GM18909 (cell line): ENCODE results near the gene DISP3.

Source experiments
- ATAC-seq: cut with Tn5 transposase; IDR thresholded peaks from one replicate; pipeline ENCODE4 v1.9.1; 2021; ENCODE audit warnings: mild to moderate bottlenecking; ENCODE audit not compliant: unreplicated experiment, poor library complexity

Gene DISP3

DNA sequence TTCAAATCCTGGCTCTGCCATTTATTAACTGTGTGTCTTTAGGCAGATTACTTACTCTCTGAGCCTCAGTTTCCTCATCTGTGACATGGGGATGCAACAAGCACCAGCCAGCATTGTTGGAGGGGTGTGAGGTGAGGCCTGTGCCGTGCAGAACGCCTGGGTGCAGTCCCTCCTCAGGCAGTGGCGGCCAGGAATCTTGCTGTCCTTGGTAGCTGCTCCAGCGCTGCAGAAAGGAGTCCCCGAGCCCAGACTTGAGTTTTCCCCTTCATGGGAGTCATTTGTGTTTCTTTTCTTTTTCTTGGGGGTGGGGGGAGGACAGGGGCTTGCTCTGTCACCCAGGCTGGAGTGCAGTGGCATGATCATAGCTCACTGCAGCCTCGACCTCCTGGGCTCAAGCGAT lies 46.6 kb downstream of the DISP3 start:
- no peak for ATAC-seq

DNA sequence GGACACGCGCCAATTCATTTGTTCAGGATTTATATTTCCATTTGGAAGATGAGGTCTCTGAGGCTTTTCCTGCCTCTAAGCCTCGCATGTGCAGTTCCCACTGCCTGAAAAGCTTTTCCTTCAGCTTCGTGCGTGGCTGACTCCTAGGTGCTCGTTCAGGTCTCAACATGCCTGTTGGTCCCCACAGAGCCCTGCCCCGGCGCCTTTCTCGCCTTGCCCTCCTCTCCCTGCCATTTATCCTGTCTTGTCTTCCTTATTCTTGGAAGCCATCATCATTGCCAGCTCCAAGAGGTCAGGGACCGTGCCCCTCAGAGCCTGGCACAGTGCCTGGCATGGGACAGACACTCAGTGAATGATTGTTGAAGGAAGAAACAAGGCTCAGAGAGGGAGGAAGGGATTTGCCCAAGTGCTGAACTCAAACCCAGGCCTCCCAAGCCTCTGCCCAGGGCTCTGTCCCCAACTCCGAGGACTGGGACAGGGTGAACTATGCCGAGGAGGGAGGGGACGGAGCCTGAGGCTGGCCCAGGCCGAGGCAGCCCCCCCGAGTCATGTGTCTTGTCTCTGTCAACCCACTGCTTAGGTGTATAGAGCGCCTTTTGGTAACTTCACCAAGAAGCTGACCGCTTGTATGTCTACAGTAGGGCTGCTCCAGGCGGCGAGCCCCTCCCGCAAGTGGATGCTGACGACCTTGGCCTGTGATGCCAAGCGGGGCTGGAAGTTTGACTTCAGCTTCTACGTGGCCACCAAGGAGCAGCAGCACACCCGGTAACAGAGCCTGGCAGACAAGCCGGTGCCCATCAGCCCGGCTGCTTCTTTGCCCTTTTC lies 47.3 kb downstream of the DISP3 start:
- no peak for ATAC-seq

DNA sequence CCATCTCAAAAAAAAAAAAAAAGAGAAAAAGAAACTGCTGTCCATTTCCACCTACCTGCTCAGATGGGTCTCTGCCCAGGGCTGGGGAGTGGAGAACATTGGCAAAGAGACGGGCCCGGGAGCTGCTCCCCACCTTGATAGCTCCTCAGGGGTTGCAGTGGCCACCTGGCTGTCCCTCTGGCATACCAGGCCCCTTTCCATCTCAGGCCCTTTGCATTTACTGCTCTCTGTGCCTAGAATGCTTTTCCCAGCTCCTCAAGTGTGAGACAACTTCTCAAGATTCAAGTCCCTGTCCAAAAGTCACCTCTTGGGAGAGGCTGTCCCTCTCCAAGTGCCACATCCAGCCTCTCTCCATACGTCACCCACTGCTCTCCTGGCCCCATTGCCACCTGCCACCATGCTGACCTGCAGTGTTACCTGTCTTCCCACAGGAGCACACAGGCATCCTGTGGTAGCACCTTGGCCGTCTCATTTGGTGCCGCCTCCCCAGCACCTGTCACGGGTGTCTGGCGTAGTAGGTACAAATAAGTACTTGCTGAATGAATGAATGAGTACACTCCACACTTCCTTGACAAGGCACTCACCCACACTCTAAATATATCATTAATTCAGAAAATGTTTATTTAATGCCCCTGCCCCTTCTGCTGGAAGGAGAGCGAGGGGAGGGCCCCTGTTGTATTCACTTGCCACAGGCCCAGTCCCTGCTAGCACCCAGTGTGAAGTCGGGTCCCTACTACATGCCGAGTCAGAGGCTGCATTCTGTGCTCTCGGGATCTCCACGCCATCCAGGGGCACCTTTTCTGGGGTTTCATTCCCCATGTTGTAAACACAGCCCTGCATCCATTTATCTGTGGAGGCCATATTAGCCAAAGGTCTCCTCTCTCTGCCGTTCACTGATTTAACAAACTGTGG lies 48.8 kb downstream of the DISP3 start:
- ATAC-seq: no peak

DNA sequence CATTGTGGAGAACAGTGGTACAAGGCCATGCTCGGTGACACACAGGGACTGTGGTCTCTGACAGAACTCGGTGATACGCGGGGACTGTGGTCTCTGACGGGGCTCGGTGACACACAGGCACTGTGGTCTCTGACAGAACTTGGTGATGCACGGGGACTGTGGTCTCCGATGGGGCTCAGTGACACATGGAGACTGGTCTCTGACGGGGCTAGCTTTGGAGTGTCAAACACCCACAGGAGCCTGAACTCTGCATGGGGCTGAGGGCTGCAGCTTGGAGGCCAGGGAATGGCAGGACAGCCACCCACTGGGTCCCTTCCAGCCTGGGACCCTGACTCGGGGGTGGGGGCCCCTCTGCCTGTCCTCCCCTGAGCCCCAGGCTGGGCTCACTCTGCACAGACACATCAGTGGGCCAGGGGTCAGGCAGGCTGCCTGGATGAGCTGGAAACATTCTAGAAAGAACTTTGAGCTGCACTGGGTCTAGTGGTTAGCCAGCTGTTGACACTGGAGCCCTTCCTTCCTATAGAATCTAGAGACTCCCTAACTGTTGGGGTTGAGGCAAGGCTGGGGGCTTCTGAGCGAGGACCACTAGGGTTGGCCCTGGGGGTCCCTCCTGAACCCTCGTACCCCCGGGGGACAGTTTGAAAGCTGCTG lies 49.8 kb downstream of the DISP3 start:
- no peak for ATAC-seq

DNA sequence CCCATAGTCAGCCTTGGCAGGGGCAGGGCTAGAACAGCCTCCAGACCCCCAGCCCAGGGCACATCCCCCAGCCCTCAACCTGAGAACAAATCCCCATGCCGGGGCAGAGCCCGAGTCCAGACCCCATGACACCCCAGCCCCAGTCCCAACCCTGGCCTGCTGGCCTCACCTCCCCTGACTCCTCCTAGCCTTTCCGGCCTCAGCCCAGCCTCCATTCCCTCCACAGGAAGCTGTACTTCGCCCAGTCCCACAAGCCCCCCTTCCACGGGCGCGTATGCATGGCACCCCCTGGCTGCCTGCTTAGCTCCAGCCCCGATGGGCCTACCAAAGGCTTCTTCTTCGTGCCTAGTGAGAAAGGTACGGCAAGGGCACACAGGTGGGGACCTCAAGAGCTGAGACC lies 50.4 kb downstream of the DISP3 start:
- no peak for ATAC-seq

DNA sequence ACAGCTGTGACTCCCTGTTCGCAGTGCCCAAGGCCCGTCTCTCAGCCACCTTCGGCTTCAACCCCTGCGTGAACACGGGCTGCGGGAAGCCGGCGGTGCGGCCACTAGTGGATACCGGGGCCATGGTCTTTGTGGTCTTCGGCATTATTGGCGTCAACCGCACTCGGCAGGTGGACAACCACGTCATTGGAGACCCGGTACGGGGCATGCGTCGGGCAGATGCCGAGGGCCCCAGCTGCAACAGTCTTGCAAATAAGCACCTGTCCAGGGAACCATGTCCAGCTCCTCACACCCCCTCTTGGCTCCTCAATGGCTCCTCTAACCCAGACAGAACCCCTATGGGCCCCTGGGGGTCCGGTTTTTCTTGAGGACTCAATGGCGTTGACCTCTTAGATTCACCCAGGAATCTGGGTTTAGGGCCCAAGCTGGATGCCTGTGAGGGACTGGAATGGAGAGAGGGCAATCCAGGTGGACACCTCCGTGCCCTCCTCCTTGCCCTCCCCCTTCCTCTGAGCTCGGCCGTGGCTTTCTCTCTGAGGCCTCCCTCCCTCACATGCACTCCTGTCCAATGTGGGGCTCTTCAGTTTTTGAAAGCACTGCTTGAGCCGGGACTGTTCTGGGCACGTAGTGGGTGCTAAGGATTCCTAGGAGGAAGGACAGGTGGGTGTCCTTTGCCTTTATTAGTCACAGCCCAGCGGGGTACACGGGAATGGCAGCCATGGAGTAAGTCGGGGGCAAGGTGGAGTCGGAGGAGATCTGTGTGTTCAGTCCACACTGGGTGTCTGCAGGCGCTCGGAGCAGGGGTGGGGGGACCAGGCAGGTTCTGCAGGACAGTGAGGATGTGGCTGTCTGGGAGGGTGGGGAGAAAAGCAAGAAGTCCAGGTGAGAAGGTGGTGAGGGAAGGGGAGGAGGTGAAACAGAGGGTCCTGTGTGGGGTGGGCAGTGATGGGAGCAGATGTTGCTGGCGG lies 51.1 kb downstream of the DISP3 start:
- ATAC-seq: no peak

DNA sequence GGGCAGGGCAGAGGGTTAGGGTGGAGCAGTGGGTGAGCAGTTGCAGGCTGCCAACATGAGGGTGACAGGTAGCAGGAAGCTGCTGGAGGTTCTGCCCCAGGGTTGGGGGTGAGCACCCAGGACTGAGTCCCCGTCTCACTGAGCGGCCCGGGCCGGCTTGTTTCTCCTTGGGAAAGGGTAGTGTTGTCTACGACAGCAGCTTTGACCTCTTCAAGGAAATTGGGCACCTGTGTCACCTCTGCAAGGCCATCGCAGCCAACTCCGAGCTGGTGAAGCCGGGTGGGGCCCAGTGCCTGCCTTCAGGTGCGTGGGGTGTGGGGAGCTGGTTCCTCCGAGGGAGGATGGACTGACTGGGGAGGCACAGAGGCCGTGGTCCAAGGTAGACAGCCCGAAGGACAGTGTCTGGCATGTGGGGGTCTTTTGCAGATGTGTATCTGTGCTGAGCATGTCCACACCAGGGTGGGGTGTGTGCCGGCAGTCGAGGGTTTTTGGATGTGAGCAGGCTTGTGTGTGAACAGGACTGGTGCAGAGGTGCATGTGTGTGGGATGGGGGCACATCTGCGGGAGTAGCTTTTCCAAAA lies 51.9 kb downstream of the DISP3 start:
- ATAC-seq: no peak

DNA sequence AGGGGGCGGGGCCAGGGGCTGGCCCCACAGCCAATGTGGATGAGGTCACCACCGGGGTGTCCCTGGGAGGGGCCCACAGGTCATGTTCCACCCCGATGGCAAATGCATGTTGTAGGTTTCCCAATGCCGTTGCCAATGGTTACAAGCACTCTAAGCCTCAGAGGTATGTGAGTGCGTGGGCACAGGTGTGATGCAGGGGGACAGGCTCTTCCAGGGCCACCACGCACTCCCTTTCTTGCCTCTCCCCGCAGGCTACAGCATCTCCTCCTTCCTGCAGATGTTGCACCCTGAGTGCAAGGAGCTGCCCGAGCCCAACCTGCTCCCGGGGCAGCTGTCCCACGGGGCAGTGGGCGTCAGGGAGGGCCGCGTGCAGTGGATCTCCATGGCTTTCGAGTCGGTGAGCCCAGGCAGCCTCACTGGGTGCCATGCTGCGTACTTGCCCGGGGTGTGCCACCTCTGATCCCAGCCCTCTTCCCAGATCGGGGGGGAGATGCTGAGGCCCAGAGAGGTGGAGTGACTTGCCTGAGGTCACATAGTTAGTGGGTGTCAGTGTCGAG lies 52.4 kb downstream of the DISP3 start:
- ATAC-seq: no peak

DNA sequence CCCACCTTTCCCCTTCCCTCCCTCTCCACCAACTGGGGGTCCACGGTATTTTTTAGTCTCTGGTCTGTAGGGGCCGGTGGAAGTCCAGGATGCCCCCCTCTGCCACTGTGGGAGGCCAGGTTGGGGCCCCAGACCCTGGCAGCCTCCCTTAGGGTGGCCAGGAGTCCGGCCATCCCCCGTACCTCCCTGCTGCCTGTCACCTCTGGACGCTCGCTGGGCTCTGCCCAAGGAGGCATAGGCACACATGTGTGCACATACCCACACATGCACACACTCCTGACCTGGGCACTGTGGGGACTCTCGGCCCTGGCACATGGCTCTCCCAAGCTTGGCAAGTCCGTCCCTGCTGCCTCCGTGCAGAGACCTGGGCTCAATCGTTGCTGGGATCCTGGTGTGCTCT lies 53.0 kb downstream of the DISP3 start:
- ATAC-seq: no peak

DNA sequence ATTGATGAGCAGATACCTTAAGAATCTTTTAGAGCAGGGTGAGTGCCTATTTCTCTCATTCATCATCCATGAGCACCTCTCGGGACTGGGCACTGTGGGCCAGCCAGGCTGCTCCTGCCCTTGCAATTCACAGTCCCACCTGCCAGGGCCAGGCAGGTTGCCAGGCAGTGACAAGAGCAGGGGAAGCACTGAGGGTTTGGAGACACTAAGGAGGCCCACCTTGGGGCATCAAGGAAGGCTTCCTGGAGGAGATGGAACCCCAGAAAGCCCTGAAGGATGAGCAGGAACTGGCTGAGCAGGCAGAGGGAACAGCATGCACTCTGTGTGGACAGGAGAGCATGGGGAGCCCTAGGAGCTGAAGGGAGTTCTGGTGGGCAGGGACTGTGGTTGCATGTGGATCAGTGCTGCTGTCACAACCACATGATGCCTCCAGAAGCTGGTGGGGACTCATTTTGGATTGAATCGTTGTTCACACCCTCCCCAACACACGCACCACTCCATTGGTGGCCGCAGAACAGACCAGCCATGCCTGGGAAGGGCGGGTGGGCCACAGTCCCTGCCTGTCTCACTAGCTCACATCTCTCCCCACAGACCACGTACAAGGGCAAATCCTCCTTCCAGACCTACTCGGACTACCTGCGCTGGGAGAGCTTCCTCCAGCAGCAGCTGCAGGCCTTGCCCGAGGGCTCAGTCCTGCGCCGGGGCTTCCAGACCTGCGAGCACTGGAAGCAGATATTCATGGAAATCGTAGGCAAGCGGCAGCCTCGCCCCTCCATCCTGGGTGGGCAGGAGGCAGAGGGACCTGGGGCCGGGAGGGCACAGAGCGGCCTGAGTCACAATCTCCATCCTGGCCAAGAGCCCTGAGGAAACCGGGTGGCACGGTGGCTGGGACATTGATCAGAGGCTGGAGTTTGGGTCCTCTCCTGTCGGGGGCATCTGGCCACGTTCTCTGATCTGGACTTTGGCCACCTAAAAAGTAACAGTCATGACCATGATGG lies 55.1 kb downstream of the DISP3 start:
- no peak for ATAC-seq

DNA sequence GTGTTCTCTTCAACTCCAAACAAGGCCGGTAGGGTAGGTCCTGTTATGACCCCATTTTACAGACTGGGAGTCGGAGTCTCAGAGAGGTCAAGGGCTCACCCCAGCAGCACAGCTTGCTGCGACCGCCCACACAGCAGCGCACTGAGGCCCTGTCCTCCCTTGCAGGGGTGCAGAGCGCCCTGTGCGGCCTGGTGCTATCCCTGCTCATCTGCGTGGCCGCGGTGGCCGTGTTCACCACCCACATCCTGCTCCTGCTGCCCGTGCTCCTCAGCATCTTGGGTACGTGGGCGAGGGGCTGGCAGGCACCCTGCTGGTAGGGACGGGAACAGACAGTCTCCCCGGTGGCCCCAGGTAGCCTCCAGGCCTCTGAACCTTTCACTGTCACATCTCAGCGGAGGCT lies 55.9 kb downstream of the DISP3 start:
- no peak for ATAC-seq

DNA sequence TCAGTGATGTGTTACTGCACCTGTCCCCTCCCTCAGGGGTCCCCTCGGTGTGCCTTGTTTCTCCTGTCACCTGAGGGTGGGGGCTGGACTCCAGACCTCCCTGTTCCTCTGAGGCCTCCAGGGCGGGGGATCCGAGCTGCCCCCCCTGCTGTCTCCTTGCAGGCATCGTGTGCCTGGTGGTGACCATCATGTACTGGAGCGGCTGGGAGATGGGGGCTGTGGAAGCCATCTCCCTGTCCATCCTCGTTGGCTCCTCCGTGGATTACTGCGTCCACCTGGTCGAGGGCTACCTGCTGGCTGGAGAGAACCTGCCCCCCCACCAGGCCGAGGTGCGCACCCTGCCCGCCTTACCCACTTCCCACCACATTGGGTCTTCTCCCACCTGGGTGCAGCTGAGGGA lies 56.4 kb downstream of the DISP3 start:
- ATAC-seq: no peak

DNA sequence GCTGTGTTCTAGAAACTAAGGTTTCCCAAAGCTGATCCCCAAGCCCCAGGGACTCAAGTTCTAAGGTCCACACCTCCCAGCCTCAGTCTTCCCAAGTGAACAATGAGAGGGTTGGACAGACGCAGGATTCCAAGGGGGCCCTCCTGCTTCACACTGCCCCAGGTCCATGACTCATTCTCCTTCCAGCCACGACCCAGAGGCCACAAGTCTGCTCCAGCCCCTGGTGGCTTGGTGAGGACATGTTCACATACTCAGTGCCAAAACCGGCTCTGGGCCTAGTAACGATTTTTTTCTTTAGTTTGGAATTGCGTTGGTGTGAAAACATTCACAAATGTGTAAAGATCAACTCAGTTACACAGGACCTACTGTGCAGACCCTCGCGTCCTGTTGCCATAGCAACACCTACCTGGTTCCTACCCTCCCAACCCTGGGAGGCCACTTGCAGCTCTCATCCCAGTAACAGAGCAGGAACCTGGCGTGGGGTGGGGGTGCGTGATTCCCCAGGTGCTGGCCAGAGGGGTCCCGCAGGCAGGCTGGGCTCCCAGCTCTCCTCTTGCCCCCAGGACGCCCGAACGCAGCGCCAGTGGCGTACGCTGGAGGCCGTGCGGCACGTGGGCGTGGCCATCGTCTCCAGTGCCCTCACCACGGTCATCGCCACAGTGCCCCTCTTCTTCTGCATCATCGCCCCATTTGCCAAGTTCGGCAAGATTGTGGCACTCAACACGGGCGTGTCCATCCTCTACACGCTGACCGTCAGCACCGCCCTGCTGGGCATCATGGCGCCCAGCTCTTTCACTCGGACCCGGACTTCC lies 57.0 kb downstream of the DISP3 start:
- no peak for ATAC-seq

DNA sequence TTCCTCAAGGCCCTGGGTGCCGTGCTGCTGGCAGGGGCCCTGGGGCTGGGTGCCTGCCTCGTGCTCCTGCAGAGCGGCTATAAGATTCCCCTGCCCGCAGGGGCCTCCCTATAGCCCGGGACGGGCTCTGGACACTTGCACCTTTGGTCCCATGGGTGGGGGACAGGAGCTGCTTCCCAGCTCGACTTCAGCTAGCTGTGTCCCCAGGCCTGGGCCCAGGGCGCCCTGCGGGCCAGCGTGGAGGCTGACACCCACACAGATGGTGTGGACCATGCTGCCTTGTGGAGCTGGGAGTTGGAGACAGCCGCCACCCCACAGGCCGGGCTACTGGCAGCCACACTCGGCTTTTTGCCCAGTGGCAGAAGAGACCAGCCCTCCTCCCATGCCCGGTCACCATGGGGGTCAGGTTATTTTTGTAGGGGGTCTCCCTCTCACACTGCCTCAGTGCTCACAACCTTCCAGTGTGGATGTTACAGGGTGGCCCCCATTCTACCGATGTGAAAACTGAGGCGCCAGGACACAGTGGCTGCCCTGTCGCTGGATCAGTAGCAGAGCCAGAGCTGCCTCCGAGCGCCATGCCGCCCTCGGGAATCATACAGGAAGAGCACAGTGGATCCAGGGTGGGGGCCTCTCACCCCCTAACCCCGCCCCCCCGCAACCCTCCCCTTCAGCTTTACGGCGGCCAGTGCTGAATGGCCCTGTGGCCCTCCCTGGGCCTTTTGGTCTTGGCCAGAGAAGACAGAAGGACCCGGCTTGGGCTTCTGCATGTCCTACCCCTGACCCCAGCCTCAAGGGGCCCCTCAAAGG lies 57.8 kb downstream of the DISP3 start:
- no peak for ATAC-seq

DNA sequence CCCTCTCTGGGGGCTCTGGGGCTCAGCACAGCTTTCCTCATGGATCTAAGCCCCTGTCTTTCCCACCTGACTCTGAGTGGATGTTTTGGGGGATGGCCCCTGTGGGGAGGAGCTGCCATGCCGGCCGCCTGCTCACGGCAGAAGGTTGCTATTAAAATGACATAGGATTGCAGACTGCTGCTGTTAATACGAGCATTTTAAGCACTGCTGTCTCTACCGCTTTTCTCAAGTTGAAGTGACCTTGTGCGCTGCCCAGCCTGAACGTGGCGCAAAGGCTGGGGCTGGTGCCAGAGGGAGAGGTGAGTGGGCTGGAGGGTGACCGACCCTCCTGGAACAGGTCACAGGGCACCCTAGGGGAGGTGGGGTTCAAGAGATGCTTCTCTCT lies 58.4 kb downstream of the DISP3 start:
- ATAC-seq: no peak

DNA sequence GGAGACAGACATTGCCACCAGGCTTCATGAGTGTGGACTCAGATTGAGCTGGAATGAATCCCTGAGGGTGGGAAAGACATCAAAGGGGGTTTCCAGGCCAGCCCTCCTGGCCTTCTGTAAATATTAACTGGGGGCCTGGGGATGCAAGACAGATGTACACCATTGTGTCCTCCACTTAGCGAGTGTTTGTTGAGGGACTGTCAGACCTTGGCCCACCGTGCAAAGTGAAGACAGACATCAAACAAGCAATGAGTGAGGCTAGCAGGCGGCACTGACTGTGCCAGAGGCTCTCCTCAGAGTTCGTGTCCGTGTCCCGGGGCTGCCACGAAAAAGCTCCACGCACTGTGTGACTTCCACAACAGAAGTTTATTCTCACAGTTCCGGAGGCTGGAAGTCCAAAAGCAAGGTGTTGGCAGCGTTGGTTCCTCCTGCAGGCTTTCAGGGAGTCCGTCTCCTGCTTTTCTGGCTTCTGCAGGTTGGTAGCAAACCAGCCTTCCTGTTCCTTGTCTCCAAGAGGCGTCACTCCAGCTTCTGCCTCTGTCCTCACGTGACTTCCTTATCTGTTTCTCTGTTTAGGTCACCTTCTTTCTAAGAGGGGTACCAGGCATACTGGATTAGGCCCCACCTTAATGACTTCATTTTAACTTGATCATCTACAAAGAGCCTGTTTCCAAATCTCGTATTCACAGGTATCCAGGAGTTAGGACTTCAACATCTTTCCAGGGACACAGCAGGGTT lies 59.1 kb downstream of the DISP3 start:
- ATAC-seq: no peak
